NCI-H524 (cell line): ENCODE data around the gene HMHB1.
"Not testable (repeated sequence)": the region's sequence is repeated elsewhere in the genome, so short reads cannot be mapped to it uniquely, and the experiment has no call there.

Experiments used
- DNase-seq, 2 experiments: peaks; one replicate each; lab custom pipeline; 2025; lab: John Stamatoyannopoulos, UW

The HMHB1 gene

DNA sequence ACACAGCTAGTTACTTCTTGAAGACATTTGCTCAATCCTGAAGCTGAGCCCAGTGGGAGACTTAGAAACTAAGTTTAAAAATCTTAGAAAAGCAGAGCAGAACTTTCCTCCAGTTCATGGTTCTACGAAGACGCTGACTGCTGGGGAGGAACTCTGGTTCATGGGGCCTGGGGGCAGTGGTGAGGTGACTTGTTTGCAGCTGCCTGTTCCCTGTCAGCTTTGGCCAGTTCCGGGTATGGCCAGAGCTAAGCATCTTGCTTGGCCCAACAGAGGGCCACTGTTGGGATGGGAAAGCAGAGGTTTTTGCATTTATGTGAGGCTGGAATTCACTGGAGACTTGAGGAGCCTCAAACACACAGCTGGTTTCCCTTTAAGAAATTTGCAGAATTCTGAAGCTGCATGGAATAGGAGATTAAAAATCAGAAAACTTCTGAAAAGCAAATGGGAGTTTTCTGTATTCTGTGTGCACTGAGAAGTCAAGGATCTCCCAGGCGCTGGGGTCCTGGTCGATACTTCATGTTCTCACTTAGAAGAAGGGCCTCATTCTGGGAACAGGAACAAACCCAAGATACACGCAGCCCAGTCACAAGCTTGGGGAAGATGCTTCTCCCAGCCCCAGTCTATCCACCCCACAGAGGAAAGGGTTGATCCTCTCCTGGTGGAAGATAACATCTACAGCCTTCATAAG, 10.6 kb upstream of the HMHB1 start:
- no peak for DNase-seq

DNA sequence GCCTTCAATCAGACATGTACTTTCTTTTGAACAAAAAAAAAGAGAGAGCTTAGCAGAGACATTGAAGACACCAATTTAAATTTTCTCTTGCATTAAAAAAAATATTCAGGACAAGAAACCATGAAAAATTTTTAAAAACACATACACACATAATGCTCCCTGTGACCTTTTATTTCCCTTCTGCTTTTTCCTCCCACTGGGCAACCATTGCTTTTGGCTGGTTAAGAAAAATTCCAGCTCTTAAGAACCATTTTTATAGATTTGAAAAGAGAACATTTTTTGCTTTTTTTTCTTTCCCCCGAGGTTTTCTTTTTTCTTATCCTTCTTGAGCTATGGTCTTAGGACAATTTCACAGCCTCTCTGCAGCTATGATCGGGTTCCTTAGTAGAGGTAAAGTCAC, 6.1 kb upstream of the HMHB1 start:
- no peak for DNase-seq

DNA sequence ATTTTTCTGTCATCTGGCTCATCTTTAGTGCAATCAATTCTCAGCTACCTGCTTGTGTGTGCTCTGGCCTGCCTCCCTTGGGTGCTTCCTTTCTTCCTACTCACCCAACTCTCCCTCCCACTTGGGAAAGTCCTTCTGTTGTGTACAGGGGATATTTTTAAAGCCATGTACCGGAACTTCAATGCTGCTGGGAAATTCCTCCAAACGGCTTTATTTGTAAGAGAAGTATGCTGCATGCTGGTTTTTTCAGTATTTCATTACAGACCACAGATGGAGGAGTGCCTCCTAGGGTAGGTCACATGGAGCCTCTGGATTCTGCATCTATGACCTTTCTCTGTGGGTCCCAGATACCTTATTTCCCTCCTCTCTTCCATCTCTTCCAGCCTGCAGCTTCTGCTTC, 5.4 kb upstream of the HMHB1 start:
- DNase-seq = peak; percentile 24 to 72

DNA sequence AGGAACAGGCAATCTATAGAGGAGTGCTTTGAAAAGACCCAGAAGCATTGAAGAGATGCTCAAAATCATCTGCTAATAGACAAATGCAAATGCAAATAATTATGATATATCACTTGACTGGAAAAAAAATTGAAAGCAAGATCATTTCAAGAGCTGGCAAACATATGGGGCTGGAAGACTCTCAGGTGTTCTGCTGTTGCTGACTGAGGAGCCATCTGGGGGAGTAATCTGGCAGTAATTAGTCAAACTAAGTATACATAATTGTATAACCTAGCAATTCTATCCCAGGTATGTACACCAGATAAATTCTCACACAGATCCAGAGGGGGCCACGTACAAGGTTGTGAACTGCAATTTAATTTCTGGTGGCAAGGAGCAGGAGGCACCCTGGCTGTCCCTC, 4.6 kb upstream of the HMHB1 start:
- DNase-seq = peak; percentile 56 to 90

DNA sequence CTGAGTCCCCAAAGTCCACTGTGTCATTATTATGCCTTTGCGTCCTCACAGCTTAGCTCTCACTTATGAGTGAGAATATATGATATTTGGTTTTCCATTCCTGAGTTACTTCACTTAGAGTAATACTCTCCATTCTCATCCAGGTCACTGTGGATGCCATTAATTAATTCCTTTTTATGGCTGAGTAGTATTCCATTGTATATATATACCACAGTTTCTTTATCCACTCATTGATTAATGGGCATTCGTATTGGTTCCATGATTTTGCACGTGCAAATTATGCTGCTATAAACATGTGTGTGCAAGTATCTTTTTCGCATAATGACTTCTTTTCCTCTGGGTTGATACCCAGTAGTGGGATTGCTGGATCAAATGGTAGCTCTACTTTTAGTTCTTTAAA, 4.4 kb downstream of the HMHB1 start:
- DNase-seq = not testable (repeated sequence)

DNA sequence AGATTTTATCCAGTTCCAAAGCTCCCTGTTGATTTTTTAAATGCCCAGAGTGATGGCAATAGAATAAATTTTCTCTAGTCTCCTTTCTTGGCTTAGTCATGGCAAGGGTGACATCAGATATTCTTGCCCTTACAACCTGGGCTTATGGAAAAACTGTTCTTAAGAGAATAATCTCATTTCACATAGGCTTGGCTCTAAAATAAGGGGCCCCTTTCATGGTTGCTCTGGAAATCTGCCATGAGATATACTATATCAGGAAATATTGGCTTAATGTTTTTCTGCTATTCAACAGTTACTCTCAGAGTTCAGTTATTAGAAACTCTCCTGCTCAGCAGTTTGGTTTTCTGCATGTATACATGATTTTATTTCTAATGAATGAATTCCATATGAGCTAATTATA, 7.8 kb downstream of the HMHB1 start:
- DNase-seq = no peak

DNA sequence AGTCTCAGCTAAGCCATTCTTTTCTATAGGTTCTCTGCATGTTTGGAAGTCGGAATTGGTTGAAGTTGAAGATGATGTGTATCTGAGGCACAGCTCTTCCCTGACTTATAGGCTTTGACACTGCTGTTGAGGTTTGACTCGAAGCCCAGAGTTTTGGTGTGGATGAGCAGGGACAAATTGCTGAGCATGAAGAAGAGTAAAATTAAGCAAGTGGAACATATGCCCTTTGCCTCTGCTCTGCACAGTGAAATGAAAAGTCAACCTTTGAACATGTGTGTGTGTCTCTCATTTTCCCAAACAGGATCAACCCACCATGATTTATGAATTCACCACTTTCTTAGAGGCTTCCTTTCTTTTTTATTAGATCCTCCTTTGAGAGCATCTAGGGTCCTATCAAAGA, 8.5 kb downstream of the HMHB1 start:
- DNase-seq = no peak

DNA sequence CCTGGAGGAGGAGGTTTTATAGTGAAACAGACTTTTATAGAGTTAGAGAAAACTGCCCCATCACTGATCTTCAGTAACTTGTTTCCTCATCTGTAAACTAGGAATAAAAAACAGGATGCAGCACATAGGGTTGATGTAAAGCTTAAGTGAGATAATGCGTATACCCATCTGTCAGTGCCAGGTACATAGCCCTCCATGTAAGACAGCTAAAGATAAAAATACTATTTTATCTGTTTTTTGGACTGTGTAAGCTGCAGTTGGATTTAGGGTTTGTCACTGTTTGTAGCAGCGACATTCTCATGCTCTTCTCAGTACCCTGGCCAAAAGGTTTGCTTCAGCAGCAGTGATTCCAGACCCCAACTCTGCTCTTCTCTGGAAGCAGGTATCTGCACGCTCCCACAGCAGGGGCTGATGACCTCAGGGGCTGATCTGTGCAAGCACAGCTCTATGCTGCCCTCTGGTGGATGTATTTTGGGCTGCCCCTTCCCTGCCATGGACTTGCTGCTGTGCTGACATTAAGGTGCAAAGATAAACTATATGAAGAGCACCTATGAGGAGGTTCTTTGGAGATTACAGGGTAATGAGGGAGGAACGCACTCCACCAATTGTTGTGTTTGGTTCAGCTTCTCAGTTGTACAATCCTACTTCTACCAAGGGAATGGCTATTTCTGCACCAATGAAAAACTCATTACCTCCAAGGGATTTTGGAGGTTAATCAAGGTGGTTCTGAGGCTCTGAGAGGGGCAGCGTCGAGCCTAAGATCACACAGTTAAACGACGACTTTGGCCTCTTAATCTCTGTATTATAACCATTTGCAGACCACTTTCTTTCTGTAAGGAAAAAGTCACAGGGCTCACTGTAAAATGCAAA, 13.1 kb downstream of the HMHB1 start:
- peak; percentile 63 to 85 for DNase-seq

DNA sequence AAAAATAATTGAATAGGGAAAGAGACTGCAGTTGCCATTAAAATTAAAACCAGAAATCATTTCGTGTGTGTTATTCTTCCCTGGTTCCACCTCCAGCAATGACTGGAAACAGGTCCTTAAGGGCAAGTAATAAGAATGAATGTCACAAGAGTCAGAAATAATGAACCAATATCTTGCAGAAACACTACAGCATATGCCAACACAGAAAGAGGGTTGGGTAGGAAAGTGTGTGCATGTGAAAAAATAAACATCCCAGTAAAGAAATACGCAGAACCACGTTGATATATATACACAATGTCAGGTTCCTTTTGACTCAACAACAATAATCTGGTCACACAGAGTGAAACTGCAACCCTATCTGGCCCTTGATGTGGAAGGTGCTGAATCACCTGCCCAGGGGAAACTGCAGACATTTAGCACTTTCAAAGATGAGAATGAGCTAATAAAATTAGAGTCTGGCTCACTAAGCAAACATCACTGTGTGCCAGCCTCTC, 15.0 kb downstream of the HMHB1 start:
- no peak for DNase-seq

DNA sequence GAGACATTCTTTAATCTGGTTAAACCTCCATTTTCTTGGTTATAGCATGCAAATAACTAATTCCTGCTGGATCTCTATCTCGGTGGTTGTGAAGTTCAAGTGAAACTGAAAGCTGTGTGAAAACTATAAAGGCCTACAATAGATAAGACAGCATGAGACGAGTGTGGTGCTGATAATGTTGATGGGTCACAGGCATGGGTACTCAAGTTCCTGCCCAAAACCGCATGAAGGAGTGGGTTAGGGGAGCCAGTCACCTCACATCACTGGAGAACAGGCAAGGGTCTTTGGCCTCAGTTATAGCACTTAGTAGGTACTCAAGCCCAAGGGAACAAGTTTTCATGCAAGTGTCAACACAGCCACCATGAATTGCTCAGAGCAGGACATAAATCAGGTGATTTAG, 16.7 kb downstream of the HMHB1 start:
- no peak for DNase-seq

DNA sequence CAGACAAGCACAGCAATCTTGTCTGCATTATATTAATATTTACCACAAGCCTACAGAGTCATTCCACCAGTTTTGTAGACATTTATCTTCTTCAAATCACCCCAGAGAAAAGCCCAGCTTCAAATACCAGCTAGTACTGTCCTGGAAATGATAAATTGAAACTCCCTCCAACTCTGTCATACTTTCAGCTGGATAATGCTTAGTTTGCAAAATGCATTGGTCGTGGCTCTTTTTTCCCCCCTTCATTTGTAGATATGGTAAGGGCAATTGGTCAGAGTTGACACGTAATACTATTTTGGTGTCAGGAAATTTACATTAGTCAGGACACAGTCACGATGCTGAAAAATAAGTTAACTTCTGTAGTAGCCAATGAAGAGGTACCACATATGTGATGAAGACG, 21.2 kb downstream of the HMHB1 start:
- DNase-seq = no peak

DNA sequence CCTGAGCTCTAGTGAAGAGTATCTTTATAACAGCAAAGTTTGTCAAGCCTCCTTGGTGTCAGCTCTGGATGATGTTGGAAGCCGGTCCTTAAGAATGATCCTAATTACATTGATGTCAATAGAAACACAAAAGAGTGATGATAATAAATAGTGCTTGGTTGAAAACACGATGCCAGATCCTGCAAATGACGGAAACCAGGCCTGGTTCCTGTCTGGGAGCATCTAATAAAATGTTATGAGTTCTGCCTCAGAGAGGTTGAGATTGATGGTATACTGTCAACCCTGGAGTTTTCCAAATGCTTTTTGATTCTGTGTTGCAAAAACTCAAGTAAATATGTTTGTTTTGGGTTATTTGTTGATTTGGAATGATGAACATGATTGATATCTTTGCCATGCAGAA, 23.3 kb downstream of the HMHB1 start:
- no peak for DNase-seq

DNA sequence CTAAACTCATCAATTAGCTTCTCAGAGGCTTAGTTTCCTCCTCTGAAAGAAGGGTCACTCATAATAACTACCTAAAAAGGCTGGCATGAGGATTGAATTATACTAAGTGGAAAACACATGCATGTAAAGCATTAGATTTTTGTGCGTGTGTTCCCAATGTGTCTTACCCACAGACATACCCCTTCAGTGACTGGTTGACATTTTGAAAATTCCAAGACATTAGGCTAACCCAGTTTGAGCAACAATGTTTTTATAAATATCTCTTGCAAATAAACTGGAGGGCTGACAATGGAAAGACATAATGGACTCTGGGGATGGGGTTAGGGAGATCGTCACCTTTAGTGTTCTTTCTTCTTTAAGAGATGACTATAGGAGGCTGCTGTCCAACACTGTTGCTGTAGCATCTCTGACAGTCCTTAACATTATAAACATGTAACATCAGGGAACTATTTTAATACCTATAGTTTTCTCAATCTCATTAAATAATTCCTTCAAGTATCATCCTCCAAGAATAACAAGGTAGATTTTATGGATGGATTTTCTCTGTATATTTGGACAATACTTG, 24.3 kb downstream of the HMHB1 start:
- DNase-seq = no peak

DNA sequence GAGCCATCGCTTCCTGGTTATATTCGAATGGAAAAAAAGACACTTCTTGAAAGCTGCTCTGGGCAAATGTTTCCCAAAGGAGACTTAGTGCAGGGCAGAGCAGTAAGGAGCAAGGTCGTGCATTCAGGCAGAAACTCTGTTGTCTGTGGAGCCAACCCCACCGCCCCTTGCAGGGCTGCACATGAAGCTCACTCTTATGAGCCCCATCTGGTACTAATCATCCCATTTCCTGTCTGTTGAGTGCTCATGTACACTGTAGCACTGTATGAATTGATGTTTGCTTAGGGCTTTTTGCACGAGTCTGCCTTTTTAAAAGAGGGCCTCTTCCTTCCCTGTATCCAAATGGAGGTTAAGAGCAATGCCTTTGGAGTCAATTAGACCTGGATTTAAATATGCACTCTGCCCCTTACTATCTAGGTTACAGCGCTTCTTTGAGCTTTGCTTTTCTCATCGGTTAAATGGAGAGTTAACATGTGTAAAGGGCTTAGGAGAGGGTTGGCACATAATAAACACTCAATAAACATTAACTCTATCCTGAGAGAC, 25.4 kb downstream of the HMHB1 start:
- peak in 1 of 2 experiments; percentile 28 for DNase-seq

DNA sequence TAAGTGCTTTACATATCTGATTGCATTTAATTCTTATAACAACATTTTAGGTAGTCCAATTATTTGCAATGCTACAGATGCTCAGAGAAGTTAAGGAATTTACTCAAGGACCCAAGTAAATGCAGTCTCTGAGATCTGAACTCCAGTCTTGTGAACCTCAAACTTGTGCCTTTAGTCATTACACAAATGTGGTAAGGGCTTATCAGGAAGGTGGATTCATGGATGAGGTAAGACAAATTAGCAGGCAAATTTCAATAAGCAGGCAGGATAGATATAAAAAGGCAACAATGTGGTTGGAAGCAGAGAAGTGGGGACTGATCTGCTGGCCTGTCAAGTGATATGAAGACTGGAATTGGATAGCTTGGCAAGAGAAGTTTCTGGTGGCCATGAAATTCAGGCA, 29.5 kb downstream of the HMHB1 start:
- DNase-seq = no peak

DNA sequence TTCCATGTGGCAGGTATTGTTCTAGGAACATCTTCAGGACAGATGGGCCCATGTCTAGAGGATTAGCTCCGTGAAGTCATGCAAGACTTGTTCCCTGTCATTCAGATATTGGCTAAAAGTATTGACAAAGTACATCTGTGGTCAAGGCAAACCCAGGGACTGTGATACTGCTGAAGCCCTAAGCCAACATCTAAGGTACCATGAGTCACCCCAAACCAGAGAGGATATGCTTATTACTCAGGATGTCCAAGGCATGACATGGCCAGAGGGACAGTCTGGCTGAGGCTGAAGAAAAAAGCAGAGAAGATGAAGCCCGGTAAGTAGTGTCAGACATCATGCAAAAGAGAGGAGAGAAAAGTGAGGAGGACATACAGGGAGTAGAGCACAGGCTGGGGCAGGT, 31.0 kb downstream of the HMHB1 start:
- DNase-seq = peak in 1 of 2 experiments; percentile 56

DNA sequence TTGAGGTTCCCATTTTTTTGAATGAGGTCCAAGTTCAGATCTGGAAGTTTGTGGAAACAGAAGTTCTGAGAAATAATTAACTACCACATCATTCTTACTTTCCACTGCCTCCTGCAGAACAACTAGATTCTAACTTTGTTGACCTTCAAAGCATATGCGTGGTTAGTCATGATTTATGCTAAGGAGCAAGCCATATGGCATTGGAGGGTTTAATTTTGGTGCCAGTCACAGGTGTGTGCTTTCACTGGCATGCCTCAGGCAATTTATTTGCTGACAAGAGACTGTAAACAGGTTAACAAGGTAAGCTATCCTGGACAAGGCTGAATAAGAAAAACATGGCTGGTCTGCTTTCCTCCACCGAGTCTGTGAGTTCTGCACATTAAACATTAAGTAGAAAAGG, 31.5 kb downstream of the HMHB1 start:
- peak in 1 of 2 experiments; percentile 15 for DNase-seq

DNA sequence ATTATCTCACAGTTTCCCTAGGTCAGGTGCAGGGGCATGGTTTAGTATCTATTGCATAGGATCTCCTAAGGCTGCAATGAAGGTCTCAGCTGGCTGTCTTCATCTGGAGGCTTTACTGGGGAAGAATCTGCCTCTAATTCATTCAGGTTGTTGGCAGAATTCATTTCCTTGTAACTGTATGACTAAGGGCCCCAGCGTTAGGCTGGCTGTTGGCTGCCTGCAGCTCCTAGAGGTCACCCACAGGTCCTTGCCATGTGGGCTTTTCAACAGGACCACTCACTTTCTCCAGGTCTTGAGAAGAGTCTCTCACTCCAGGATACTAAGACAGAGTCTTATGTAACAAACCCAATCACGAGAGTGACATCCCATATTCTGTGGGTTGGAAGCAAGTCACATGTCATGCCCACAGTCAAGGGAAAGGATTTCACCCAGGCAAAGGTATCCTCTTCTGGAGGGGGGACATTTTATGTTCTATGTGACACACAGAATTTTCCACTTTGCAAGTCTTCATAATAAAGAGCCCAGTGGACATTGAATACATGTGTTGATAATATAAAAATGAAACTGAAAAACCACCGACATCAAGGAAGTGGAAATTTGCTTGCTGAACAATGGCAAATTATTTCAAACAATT, 38.2 kb downstream of the HMHB1 start:
- no peak for DNase-seq

DNA sequence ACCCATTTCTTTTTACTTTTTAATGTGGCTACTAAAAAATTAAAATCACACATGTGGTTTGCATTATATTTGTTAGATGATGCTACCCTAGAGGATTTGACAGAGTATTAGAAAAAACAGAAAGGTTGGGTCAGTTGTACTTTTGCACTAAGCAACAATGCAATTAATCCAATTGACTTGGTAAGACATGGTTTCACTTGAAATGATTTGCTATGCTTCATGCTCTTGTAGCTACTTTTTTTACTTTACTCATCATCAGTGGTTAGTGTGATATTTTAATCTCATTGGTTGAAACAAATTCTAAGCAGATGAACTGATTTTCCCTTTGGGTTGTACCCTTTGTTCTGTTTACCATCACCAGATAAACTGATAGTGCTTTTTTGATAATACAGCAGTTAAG, 39.4 kb downstream of the HMHB1 start:
- DNase-seq = no peak

DNA sequence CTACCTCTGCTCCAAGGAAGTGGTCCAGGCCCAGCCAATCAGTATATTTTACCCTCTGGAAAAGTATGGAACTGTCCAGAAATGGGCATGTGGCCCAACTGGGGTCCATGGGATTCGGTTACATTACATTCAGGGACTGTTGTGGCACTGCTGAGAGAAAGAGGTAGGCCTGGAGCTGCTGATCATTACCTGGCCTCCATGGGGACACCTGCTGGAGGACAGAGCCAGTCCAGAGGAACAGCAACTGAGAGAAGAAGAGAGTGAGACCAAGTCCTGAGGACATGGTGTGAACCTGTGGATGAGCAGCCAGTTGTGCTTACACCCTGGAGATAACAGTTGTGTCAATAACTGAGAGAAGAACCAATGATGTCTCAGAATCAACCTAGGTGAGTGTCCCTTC, 48.2 kb downstream of the HMHB1 start:
- DNase-seq = no peak

DNA sequence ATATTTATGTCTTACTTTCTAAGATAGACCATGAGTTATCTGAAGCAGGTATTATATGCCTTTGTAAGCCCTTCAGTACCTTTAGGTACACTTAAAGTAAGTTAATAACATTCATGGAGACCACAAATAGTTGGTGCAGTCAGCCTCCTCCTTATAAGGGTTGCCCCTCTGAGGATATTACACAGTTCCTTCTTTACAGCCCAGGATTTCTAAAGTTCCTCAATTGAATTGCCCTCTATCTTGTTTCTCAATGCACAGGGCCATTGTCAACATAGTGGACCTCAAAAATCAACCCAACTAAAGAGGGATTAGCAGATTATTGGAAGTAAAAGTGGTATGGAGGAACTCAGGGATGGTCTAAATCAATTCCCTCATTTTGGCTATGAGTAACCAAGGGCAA, 50.3 kb downstream of the HMHB1 start:
- DNase-seq = no peak

DNA sequence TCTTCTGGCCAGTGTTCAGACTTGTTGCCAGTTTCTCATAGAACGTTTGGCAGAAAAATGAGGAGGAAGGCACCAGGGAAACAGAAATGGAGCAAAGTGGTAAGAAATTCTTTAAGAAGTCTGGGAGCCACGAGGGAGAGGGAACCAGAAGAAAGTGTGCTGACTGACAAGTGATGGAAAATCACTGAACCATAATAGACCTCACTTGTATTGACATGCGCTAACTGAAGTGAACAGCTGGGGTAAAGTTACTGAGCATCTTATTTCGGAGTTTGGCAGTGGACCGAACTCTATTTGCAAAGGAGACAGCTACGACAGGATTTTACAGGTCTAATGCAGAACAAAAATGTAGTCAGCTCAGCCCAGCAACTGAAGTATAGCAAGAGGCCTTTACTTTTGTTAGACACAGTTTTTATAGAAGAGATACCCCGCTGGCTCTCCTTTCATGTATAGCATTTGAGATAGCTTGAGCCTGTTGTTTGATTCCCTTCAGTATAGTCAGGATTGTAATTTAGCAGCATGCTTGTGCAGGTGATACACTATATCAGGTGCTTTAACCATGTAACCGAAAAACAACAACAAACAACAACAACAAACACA, 53.6 kb downstream of the HMHB1 start:
- peak in 1 of 2 experiments; percentile 3 for DNase-seq
